SK-N-MC (cell line): Measurements from ENCODE around the gene LACRT.

Experiments used
- EZH2 ChIP-seq: fragments of 200-600 bp; sonication (generic); IDR thresholded peaks from one replicate; pipeline ENCODE4 v1.6.1; 2017; ENCODE audit warnings: antibody characterized with exemption
- POLR2AphosphoS5 ChIP-seq: IDR thresholded peaks from 2 replicates; pipeline ENCODE4 v1.6.1; 2012; ENCODE audit warnings: mild to moderate bottlenecking, low read depth, low read length, borderline replicate concordance

DNA sequence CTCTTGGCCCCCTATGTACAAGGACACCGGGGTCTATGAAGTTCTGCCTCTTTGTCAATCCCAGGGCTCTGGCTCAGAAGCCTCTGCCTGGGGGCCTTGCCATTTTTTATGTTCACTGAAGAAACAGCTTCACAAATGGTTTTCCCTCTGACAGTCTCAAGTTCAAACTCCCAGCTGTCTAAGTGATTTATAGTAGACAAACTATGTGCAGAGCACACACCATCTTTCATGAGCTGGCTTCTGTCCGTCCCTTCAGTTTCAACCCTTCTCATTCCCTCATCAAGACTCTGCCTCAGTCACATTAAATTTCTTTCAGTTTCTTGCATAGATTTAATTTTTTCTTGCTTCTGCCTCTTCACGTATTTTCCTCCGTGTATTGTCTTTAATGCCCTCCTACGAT is 16.2 kb upstream of the LACRT start:
- no peak for TF ChIP-seq EZH2
- TF ChIP-seq POLR2AphosphoS5: no peak
